HepG2 (cell line): ENCODE data around the gene AXIN1. TPM values are rescaled to one million over a fixed set of nuclear protein-coding genes. Genes with fewer than 3 reads are reported as not detected.

Experiments used
- ATAC-seq: fragments of 200-7000 bp; cut with Tn5 transposase; 3 replicates; pipeline ENCODE4 v1.9.1; 2020; ENCODE audit warnings: mild to moderate bottlenecking, moderate library complexity
- BruUV-seq: library from RNA; stranded (reverse); fragments of 400-500 nt; replicated peaks from 2 replicates; lab custom pipeline; 2021; lab: Mats Ljungman, UMichigan
- CTCF ChIA-PET: fragments of 300-600 bp; formaldehyde crosslinking; extraction: SDS; loops from one replicate; lab custom pipeline; 2021; ENCODE audit warnings: low total read pairs, inconsistent platforms, low intra/inter-chr PET ratio; lab: Yijun Ruan, JAX
- POLR2A ChIA-PET: fragments of 350-600 bp; sonication (Branson Sonifier 250); formaldehyde crosslinking; loops from one replicate; lab custom pipeline; 2020; ENCODE audit warnings: antibody characterized with exemption, inconsistent platforms; lab: Yijun Ruan, JAX
- DNase-seq: peaks from one replicate; pipeline ENCODE4 v3.0.0-alpha.2; 2015; ENCODE audit warnings: low spot score
- FAIRE-seq: peaks from 3 replicates; lab custom pipeline; 2011; peaks lifted over from hg19 to GRCh38; lab: Jason Lieb, UNC
- H2AFZ ChIP-seq: one replicate; pipeline ENCODE4 v1.6.1; 2011; ENCODE audit warnings: low read length, inconsistent platforms
- H3K27ac ChIP-seq: fragments of 300-600 bp; 3 replicates; pipeline ENCODE4 v1.8.0; 2011; ENCODE audit warnings: mixed run types, mild to moderate bottlenecking, mixed read lengths, low read length, inconsistent platforms; ENCODE audit not compliant: insufficient read depth; ENCODE audit errors: extremely low read length
- H3K27me3 ChIP-seq, 2 experiments: fragments of 200-600 bp in 1 of 2; 2 replicates in 1 of 2; 3 replicates in 1 of 2; pipeline versions ENCODE4 v1.6.0 to v1.8.0; 2011; ENCODE audit warnings: low read length in 2 of 2, mild to moderate bottlenecking in 2 of 2, moderate library complexity in 2 of 2, inconsistent platforms in 1 of 2; ENCODE audit not compliant: insufficient read depth in 2 of 2, control insufficient read depth in 1 of 2
- H3K36me3 ChIP-seq, 2 experiments: fragments of 200-600 bp in 1 of 2; replicated peaks in 1 of 2; 2 replicates in 1 of 2; 3 replicates in 1 of 2; pipeline versions ENCODE4 v1.5.1 to v1.8.0; 2011; ENCODE audit warnings: low read length in 2 of 2, inconsistent platforms in 1 of 2; ENCODE audit not compliant: insufficient read depth in 2 of 2, control insufficient read depth in 1 of 2
- H3K4me1 ChIP-seq: 2 replicates; pipeline ENCODE4 v1.5.1; 2012; ENCODE audit warnings: low read length, inconsistent platforms; ENCODE audit not compliant: insufficient read depth
- H3K4me2 ChIP-seq: 2 replicates; pipeline ENCODE4 v1.6.0; 2011; ENCODE audit warnings: low read depth, low read length, inconsistent platforms
- H3K4me3 ChIP-seq, 3 experiments: fragments of 200-600 bp in 1 of 3; sonication (generic), shearing (Covaris generic) in 1 of 3; replicated peaks in 1 of 3; 2 replicates each; pipeline ENCODE4 v1.5.1; 2011 to 2016; ENCODE audit warnings: low read length in 3 of 3, inconsistent platforms in 2 of 3, low read depth in 2 of 3, mild to moderate bottlenecking in 2 of 3, control low read depth in 1 of 3, mixed read lengths in 1 of 3; ENCODE audit not compliant: insufficient read depth in 1 of 3
- H3K79me2 ChIP-seq: one replicate; pipeline ENCODE4 v1.6.1; 2011; ENCODE audit warnings: low read length, inconsistent platforms; ENCODE audit not compliant: insufficient read depth
- H3K9ac ChIP-seq: 2 replicates; pipeline ENCODE4 v1.6.0; 2011; ENCODE audit warnings: mild to moderate bottlenecking, low read depth, low read length, inconsistent platforms; ENCODE audit not compliant: insufficient read depth
- H3K9me3 ChIP-seq: 2 replicates; pipeline ENCODE4 v1.5.1; 2012; ENCODE audit warnings: mild to moderate bottlenecking, low read length
- H4K20me1 ChIP-seq: 2 replicates; pipeline ENCODE4 v1.6.0; 2011; ENCODE audit warnings: inconsistent platforms, mild to moderate bottlenecking, low read length, moderate library complexity; ENCODE audit not compliant: insufficient read depth
- REPIN1 ChIP-seq: sonication (generic); formaldehyde crosslinking; IDR thresholded peaks from 2 replicates; pipeline ENCODE4 v1.8.0; 2022; ENCODE audit warnings: missing genetic modification reagents, low read depth, mild to moderate bottlenecking, borderline replicate concordance
- ZBTB3 ChIP-seq: sonication (generic); formaldehyde crosslinking; IDR thresholded peaks from 2 replicates; pipeline ENCODE4 v1.4.0; 2020; ENCODE audit warnings: low read depth, mild to moderate bottlenecking, moderate library complexity, missing genetic modification reagents, borderline replicate concordance
- ZNF282 ChIP-seq: fragments of 450-650 bp; IDR thresholded peaks from 2 replicates; pipeline ENCODE4 v1.6.1; 2018; ENCODE audit not compliant: partially characterized antibody
- ZSCAN21 ChIP-seq: sonication (generic); formaldehyde crosslinking; IDR thresholded peaks from 2 replicates; pipeline ENCODE4 v1.8.0; 2022; ENCODE audit warnings: mild to moderate bottlenecking, missing genetic modification reagents, moderate library complexity, borderline replicate concordance
- WGBS: methylation state at CpG from one replicate; pipeline ENCODE4 v1.1.6; 2017; ENCODE audit warnings: low lambda C conversion rate; 5-methylcytosine and 5-hydroxymethylcytosine counted together
- in situ Hi-C: cut with HindIII; loops from 2 replicates; pipeline ENCODE4 v1.10.0; 2017; ENCODE audit warnings: low pct_unique_long_range_greater_than_20kb; ENCODE audit not compliant: extremely low pct_ligation_motif_present
- intact Hi-C: fragments of 100-400 bp; cut with micrococcal nuclease; formaldehyde crosslinking; loops from one replicate; pipeline ENCODE4 v1.10.0; 2022; ENCODE audit not compliant: unreplicated experiment
- polyA plus RNA-seq, 8 experiments: library from polyadenylated mRNA; depleted of rRNA in 3 of 8; stranded (reverse) in 7 of 8; unstranded in 1 of 8; fragments of >200 nt; fragmentation: Illumina TruSeq in 4 of 8; extraction: Trizol in 4 of 8; gene quantifications; 2 replicates each; pipeline versions ENCODE4 v1.2.1 to v1.2.3, GENCODE V29; 2011 to 2016; ENCODE audit warnings: low read depth in 4 of 8, missing spikeins in 1 of 8, mixed read lengths in 1 of 8; ENCODE audit not compliant: insufficient read depth in 1 of 8
- total RNA-seq, 5 experiments: library from RNA; depleted of rRNA; stranded (reverse); fragments of >200 nt; fragmentation: Illumina TruSeq; extraction: Trizol; gene quantifications; 2 replicates each; pipeline ENCODE4 v1.2.3, GENCODE V29; 2016; ENCODE audit warnings: low read depth in 1 of 5
- TF ChIP-seq, protein P1 (sequence below): IDR thresholded peaks from 2 replicates; pipeline ENCODE4 v1.6.1; 2016; ENCODE audit warnings: control low read depth
- TF ChIP-seq, protein P2 (sequence below): sonication (generic); formaldehyde crosslinking; conservative IDR thresholded peaks from 2 replicates; pipeline ENCODE4 v1.4.0; 2020; ENCODE audit warnings: missing genetic modification reagents

The AXIN1 gene
- total and polyA plus RNA-seq, 2 of the 13 experiments (the other 11 are each of a cell fraction or from before 2014, with no cell fraction given): 24.0 to 26.0 TPM

DNA sequence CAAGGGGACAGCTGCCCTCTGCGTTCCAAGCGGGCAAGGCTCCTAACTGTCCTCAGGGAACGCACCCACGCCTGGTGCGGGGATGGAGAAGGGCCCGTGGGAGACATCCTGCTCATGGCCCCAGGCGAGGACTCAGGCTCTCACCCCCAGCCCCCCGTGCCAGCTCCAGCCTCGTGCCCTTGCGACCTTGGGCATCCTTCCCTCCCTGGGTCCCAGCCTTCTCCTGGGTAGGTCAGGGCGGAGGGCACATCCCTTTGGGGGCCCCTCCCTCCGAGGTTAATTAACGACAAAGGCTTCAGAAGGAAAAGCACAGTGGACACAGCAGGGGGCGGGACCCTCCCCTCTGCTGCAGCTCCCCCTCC lies 26.3 kb upstream of the AXIN1 start:
- peaks cover 16 to 22% of the 10 kb centered on the region in 2 experiments; a peak in 4 of 5 replicates for H3K36me3 ChIP-seq

More for the DNA sequence above, 26.3 kb upstream of the AXIN1 start:
- peaks cover 16% of the 10 kb centered on the region for H3K79me2 ChIP-seq
- 0 out of 2 replicates have a peak overlapping the region, but pooled peaks have one; percentile 4 for H3K9ac ChIP-seq
- H2AFZ ChIP-seq: no peak overlapping the region
- POLR2A ChIA-PET: interaction anchor here (1.0 to 5.9 kb wide), 2 partner anchors 8 to 148 kb away, joined by 3 to 27 read pairs; partner anchors contain the start of gene MRPL28
- CTCF ChIA-PET: no interaction called here
- ATAC-seq (no peak), DNase-seq (no peak), FAIRE-seq (no peak)
- peak overlapping the region; percentile 10; the same call in 1 of the 2 replicates for H3K4me2 ChIP-seq
- 65% methylated on average over 7 of the region's 14 CpGs for WGBS
- H3K4me1 ChIP-seq: peaks cover 32% of the 10 kb centered on the region
- in situ Hi-C loops: no loop called here
- H4K20me1 ChIP-seq: no peaks in the 10 kb centered on the region
- BruUV-seq: no TSS peak
- no peak overlapping the region for H3K27ac ChIP-seq
- H3K27me3 ChIP-seq: no peaks in the 10 kb centered on the region
- intact Hi-C loops: no loop called here
- TF ChIP-seq, protein P1, sequence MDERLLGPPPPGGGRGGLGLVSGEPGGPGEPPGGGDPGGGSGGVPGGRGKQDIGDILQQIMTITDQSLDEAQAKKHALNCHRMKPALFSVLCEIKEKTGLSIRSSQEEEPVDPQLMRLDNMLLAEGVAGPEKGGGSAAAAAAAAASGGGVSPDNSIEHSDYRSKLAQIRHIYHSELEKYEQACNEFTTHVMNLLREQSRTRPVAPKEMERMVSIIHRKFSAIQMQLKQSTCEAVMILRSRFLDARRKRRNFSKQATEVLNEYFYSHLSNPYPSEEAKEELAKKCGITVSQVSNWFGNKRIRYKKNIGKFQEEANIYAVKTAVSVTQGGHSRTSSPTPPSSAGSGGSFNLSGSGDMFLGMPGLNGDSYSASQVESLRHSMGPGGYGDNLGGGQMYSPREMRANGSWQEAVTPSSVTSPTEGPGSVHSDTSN (CRISPR knock-in tag): no peak
- TF ChIP-seq ZBTB3: no peak
- no peak for TF ChIP-seq ZNF282
- TF ChIP-seq, protein P2, sequence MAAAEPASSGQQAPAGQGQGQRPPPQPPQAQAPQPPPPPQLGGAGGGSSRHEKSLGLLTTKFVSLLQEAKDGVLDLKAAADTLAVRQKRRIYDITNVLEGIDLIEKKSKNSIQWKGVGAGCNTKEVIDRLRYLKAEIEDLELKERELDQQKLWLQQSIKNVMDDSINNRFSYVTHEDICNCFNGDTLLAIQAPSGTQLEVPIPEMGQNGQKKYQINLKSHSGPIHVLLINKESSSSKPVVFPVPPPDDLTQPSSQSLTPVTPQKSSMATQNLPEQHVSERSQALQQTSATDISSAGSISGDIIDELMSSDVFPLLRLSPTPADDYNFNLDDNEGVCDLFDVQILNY: no peak
- TF ChIP-seq REPIN1 (CRISPR knock-in tag): no peak
- TF ChIP-seq ZSCAN21 (CRISPR knock-in tag): no peak
- TF ChIP-seq, all 625 proteins: peak for 0
- Histone ChIP-seq H3K9me3 (no peaks in the 10 kb centered on the region), H3K4me3 (no peak overlapping the region)
